HG02571 (cell line): ENCODE data around the gene CENPVL1.
"Not testable (repeated sequence)": the region's sequence is repeated elsewhere in the genome, so short reads cannot be mapped to it uniquely, and the experiment has no call there.

ENCODE experiments used
- ATAC-seq: cut with Tn5 transposase; IDR thresholded peaks from one replicate; pipeline ENCODE4 v1.9.1; 2021; ENCODE audit warnings: mild to moderate bottlenecking, moderate library complexity; ENCODE audit not compliant: unreplicated experiment

The CENPVL1 gene

DNA sequence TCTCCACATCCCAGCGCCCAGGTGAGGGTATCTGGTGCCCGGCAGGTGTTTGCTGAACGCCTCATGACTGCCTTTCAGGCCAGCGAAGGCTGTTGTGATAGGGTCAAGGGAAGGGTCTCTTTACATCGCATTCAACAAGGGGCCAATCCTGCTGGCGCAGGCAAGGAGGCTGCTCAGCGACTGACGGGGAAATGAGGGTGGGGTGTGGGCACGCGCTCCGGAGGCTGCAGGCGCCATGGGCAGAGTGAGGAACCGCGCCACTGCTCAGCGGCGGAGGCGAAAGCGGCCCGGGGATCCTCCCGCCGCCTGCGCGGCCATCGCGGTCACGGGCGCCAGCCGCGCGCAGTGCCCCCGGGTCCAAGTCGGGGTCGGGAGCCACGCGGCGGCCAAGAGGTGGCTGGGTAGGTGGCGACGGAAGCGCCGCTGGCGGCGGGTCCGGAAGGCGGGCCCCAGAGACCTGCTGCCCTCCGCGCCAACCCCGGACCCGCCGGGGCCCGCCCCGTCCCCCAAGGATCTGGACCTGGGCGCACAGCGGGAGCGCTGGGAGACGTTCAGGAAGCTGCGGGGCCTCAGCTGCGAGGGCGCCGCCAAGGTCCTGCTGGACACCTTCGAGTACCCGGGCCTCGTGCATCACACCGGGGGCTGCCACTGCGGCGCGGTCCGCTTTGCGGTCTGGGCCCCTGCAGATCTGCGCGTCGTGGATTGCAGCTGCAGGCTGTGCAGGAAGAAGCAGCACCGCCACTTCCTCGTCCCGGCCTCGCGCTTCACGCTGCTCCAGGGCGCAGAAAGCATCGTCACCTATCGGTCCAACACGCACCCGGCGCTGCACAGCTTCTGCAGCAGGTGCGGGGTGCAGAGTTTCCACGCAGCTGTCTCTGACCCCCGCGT, at the start of gene CENPVL1:
Gene CENPVL1, plus strand, starts transcription at position 236 of the 888 bp plus-strand sequence. Its CDS starts 0 bp downstream, at position 236.
- not testable (repeated sequence) for ATAC-seq

DNA sequence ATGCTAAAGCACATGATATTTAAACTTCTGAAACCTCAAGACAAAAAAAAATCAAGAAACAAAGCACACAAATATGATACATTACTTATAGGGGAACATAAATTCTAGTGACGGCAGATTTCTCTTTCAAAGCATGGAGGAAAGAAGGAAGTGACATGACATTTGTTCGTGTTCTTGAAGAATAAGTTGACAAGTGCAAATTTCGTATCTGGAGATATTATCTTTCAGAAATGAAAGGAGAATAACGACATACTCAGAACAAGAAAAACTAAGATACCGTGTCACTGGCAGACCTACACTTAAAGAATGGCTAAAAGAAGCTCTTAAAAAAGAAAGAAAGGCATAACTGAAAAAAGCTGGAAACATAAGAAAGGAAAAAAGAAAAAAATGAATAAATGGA, 44.3 kb upstream of the CENPVL1 start:
- ATAC-seq: no peak

DNA sequence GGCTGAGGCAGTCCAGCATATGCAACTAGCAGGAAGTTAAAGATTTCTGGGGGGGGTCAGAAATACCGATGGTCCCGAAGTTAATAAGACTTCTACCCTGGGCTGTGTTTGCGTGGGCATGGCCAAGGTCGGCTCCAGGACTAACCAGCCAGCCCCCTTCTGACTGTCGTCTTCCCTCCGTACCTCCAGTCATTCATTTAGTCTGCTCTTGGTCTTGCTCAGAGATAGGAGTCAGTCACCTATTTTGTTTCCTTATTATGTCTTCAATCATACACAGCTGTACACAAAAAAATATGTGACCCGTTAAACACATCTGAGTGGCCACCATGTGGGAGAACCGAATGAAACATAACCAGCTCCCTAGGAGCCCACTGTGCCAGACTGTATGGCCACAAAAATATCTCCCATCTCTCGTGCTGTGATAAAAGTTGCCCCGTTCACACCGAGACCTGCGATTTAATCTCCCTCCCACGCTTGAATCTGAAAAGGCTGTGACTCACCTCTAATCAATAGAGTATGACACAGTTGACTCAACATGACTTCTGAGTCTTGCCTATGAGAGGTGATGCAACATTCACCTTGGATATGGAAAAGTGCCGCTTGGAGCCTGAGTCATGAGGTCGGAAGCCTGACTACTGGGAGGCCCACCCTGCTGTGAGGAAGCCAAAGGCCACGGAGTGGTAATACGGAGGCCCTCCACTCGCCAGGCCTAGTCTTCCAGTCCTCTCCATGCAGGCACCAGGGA, 30.5 kb upstream of the CENPVL1 start:
- not testable (repeated sequence) for ATAC-seq

DNA sequence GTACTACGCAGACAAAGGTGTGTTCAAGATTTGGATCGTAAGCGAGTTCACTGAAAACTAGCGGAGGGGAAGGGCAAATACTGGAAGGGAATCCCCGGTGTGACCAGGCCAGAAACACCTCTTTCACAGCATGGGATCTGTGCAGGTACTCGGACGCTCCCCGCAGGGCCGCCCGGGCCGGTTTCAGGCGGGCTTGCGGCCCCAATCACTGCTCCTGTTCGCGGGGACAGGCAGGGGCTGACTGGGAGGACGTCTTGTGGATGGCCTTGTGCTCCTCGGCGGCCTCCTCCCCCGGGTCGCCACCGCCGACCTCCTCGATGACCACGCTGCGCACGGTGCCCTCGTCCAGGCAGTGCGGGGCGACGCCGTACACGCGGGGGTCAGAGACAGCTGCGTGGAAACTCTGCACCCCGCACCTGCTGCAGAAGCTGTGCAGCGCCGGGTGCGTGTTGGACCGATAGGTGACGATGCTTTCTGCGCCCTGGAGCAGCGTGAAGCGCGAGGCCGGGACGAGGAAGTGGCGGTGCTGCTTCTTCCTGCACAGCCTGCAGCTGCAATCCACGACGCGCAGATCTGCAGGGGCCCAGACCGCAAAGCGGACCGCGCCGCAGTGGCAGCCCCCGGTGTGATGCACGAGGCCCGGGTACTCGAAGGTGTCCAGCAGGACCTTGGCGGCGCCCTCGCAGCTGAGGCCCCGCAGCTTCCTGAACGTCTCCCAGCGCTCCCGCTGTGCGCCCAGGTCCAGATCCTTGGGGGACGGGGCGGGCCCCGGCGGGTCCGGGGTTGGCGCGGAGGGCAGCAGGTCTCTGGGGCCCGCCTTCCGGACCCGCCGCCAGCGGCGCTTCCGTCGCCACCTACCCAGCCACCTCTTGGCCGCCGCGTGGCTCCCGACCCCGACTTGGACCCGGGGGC, 28.2 kb upstream of the CENPVL1 start:
- ATAC-seq: not testable (repeated sequence)

DNA sequence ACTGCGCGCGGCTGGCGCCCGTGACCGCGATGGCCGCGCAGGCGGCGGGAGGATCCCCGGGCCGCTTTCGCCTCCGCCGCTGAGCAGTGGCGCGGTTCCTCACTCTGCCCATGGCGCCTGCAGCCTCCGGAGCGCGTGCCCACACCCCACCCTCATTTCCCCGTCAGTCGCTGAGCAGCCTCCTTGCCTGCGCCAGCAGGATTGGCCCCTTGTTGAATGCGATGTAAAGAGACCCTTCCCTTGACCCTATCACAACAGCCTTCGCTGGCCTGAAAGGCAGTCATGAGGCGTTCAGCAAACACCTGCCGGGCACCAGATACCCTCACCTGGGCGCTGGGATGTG, 27.6 kb upstream of the CENPVL1 start, which contains the start of gene CENPVL2:
Gene CENPVL2, minus strand, starts transcription at position 112 of the 343 bp plus-strand sequence. Its CDS starts 0 bp downstream, at position 112.
- ATAC-seq: not testable (repeated sequence)

DNA sequence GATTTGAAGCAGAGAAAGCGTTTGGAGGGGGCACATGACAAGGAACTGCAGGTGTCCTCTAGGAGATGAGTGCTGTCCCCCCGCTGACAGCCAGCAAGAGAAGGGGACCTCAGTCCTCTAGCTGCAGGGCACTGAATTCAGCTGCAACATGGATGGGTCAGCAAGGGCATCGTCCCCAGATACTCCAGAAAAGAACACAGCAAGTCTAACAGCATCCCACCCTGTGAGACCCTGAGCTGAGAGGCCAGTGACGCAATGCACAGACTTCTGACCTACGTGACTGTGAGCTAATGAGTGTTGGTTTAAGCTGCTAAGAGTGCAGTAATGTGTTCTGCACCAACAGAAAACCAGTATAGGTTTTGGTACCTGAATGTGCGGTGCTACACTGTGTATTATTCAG, 16.1 kb upstream of the CENPVL1 start:
- ATAC-seq: no peak

DNA sequence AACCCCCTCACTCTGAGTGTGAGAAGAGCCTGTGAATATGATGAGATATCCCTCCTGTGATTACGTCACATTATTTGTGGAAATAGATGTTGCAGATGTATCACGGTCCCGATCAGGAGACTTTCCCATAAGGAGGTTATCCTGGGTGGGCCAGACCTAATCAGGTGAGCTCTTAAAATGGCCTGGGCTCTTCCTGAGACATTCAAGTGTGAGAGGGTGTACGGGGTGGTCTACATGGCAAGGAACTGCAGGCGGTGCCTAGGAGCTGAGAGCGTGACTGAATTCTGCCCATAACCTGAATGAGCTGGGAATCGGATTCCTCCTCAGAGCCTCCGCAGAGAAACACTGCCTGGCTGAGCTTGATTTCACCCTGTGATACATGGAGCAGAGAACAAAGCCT, 12.9 kb upstream of the CENPVL1 start:
- no peak for ATAC-seq

DNA sequence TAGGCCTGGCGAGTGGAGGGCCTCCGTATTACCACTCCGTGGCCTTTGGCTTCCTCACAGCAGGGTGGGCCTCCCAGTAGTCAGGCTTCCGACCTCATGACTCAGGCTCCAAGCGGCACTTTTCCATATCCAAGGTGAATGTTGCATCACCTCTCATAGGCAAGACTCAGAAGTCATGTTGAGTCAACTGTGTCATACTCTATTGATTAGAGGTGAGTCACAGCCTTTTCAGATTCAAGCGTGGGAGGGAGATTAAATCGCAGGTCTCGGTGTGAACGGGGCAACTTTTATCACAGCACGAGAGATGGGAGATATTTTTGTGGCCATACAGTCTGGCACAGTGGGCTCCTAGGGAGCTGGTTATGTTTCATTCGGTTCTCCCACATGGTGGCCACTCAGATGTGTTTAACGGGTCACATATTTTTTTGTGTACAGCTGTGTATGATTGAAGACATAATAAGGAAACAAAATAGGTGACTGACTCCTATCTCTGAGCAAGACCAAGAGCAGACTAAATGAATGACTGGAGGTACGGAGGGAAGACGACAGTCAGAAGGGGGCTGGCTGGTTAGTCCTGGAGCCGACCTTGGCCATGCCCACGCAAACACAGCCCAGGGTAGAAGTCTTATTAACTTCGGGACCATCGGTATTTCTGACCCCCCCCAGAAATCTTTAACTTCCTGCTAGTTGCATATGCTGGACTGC, 2.8 kb downstream of the CENPVL1 start:
- not testable (repeated sequence) for ATAC-seq

DNA sequence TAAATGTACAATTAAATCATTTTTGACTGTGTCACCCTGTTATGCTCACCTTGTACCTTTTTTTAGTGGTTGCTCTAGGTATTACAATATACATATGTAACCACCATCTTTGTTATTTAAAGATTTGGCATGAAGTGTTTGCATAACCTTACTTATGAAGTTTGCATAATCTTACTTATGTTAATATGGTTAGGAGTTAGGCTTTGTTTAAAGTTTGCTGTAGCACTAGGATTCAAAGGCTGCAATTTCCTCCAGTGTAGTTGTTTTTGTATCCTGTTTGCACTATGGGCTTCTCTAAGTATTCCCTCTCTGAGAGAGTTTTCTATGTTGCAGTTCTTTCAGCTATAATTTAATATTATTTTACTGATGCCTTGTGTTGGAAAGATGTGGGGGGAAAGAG, 17.9 kb downstream of the CENPVL1 start:
- ATAC-seq: no peak

DNA sequence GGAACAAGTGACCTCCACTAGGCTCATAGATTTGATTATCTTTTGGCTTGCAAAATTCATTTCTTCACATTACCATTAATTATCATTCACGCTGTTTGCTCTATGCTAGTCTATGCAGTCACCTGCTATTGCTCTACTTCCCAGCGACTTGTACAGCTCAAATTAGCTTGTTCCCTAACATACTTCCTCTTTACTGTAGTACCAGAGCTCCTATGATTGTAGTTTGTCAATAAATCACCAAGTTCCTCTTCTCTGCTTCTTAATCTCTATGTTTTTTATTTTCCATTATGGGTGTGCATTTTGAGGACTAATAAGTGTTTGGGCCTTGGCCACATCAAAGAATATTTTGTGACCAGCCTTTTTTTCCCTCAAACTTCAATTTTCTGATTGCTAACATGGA, 26.8 kb downstream of the CENPVL1 start:
- no peak for ATAC-seq

DNA sequence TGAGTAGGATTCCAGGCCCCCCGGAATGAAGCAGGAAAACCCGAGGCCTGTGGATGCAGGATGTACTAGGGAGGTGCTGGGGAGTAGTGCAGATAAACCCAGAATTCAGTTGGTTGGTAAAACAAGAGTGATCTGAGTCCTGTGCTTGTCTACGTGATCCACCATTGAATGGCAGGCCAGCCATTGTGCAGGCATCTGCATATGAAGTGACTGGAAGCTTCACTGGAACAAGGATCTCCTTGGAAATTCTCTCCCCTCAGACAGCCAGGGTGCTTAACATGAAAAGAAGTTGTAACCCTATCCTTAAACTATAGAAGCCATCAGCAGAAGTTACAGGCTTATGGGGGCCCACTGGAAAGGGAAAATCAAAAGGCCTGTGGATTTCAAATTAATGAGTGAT, 32.3 kb downstream of the CENPVL1 start:
- ATAC-seq: no peak

DNA sequence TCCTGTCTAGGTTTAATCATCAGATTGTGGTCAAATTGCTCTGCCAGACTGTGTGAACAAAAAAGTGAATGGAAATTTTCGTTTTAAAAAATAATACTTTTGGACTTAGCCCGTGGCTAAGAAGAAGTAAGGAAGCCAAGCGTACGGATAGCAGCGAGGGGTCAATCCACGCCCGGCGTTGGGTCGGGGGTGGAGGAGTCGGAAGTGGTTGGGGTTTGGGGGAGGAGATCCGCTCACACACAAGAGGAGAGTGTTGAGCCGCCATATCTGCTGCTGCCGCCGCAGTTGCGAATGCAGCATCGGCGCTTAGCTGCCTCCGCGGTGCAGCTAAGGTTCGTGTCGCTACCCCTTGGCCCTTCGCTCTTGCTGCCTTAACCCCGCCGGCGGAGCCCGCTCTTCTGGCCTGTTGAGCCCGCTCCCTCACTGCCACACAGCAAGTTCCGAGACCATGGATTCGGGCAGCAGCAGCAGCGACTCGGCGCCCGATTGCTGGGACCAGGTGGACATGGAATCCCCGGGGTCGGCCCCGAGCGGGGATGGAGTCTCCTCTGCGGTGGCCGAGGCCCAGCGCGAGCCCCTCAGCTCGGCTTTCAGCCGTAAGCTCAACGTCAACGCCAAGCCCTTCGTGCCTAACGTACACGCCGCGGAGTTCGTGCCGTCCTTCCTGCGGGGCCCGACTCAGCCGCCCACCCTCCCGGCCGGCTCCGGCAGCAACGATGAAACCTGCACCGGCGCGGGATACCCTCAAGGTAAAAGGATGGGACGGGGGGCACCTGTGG, 33.1 kb downstream of the CENPVL1 start, which contains the start of gene GSPT2:
Gene GSPT2, plus strand, starts transcription at position 264 of the 779 bp plus-strand sequence. Its CDS starts 185 bp downstream, at position 449.
- ATAC-seq: peak; percentile 86

DNA sequence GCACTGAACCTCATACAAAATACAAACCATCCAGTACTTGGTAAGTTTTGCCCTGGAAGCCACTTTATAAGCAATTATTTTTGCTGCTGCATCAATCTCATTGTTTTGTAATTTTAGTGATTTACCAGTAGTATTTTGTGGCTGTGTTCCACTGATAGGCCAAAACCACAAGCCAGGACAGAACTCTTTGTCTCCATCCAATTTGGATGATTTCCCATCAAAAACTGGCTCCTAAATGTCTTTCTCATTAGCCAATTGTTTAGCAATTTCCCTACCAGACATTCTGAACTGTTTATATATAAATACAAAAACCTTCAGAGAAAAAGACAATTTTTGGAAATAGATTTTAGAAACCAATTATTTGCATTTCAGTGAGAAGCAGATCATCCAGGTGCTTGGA, 37.4 kb downstream of the CENPVL1 start:
- ATAC-seq: no peak

DNA sequence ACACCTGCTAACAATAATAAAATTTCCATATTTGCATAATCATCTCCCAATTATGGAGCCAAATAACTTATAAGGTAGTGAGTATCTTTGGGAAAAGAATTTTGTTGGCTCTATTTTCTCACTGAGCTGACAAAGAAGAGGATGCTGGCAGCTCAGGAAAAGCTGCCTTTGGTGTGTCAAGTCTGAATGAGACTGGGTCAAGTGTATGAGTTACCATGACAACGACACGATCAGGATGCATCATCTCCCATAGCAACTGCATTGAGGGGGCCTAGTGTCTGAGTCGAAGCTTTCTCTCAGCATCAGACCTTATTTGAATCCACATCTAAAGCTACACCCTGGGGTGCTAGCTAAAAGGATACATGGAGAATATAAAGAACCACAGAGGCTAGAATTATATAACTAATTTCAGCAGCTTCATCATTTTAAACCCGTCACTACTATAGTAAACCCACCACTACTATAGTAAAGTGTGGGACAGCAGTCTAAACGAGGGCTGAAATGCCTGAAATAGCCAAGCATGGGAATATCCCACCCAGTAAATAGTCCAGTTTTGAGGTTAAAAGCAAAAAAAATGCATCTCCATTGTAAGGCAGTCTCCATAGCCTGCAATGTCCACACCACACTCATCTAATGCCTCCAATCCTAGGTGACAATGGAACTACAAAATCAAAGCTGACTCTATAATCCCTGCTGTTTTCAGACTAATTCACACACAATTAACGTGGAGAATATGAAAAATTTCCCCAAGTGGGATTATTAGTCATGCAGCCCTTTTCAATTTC, 48.9 kb downstream of the CENPVL1 start:
- no peak for ATAC-seq

DNA sequence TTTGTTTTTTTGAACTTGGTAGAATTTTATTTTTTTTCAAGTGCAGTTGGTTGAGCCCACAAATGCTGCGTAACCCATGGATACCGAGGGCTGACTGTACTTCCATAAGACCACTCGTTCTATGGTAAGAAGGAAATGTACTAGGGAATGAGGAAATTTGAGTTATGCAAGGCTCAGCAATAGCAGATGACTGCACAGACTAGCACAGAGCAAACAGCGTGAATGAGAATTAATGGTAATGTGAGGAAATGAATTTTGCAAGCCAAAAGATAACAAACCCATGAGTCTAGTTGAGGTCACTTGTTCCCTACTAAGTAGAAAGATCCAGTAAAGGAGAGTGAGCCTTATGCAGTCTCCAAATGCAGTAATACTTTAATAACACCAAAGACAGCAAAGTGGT, 50.3 kb downstream of the CENPVL1 start:
- ATAC-seq: no peak
